ENCODE results near the gene GMDS.

Gene GMDS

GRCh38 chr6:1834646-1835516 lies 410.5 kb downstream of the GMDS start:
- ATAC-seq = no peak
- TF ChIP-seq, protein P1, sequence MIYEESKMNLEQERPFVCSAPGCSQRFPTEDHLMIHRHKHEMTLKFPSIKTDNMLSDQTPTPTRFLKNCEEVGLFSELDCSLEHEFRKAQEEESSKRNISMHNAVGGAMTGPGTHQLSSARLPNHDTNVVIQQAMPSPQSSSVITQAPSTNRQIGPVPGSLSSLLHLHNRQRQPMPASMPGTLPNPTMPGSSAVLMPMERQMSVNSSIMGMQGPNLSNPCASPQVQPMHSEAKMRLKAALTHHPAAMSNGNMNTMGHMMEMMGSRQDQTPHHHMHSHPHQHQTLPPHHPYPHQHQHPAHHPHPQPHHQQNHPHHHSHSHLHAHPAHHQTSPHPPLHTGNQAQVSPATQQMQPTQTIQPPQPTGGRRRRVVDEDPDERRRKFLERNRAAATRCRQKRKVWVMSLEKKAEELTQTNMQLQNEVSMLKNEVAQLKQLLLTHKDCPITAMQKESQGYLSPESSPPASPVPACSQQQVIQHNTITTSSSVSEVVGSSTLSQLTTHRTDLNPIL (CRISPR knock-in tag; IDR thresholded peaks at IDR 0.05; ENCODE audit: low read depth) = no peak
- TF ChIP-seq, protein P2, sequence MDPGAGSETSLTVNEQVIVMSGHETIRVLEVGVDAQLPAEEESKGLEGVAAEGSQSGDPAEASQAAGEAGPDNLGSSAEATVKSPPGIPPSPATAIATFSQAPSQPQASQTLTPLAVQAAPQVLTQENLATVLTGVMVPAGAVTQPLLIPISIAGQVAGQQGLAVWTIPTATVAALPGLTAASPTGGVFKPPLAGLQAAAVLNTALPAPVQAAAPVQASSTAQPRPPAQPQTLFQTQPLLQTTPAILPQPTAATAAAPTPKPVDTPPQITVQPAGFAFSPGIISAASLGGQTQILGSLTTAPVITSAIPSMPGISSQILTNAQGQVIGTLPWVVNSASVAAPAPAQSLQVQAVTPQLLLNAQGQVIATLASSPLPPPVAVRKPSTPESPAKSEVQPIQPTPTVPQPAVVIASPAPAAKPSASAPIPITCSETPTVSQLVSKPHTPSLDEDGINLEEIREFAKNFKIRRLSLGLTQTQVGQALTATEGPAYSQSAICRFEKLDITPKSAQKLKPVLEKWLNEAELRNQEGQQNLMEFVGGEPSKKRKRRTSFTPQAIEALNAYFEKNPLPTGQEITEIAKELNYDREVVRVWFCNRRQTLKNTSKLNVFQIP (CRISPR knock-in tag; IDR thresholded peaks at IDR 0.05; ENCODE audit: borderline replicate concordance, low read depth) = no peak
- TF ChIP-seq ARNTL (CRISPR knock-in tag; IDR thresholded peaks at IDR 0.05; ENCODE audit: borderline replicate concordance, low read depth) (no peak), TCF4 (CRISPR knock-in tag; IDR thresholded peaks at IDR 0.05; ENCODE audit: borderline replicate concordance) (no peak), OSR1 (CRISPR knock-in tag; IDR thresholded peaks at IDR 0.05) (no peak), ZFP3 (CRISPR knock-in tag; IDR thresholded peaks at IDR 0.05) (no peak), ZFP30 (CRISPR knock-in tag; IDR thresholded peaks at IDR 0.05) (no peak), SNAI2 (CRISPR knock-in tag; IDR thresholded peaks at IDR 0.05) (no peak), PPARA (CRISPR knock-in tag; IDR thresholded peaks at IDR 0.05; ENCODE audit: borderline replicate concordance) (no peak), RARB (CRISPR knock-in tag; IDR thresholded peaks at IDR 0.05) (no peak), TOX (CRISPR knock-in tag; IDR thresholded peaks at IDR 0.05; ENCODE audit: borderline replicate concordance) (no peak), ZC3H10 (CRISPR knock-in tag; IDR thresholded peaks at IDR 0.05) (no peak), TSHZ2 (CRISPR knock-in tag; IDR thresholded peaks at IDR 0.05) (no peak), ZNF565 (CRISPR knock-in tag; conservative IDR thresholded peaks at IDR 0.05; ENCODE audit: low read depth) (no peak), CSDC2 (CRISPR knock-in tag; IDR thresholded peaks at IDR 0.05) (no peak), ISL1 (CRISPR knock-in tag; IDR thresholded peaks at IDR 0.05) (no peak), GLIS3 (CRISPR knock-in tag; IDR thresholded peaks at IDR 0.05) (no peak)
- TF ChIP-seq, protein P3, sequence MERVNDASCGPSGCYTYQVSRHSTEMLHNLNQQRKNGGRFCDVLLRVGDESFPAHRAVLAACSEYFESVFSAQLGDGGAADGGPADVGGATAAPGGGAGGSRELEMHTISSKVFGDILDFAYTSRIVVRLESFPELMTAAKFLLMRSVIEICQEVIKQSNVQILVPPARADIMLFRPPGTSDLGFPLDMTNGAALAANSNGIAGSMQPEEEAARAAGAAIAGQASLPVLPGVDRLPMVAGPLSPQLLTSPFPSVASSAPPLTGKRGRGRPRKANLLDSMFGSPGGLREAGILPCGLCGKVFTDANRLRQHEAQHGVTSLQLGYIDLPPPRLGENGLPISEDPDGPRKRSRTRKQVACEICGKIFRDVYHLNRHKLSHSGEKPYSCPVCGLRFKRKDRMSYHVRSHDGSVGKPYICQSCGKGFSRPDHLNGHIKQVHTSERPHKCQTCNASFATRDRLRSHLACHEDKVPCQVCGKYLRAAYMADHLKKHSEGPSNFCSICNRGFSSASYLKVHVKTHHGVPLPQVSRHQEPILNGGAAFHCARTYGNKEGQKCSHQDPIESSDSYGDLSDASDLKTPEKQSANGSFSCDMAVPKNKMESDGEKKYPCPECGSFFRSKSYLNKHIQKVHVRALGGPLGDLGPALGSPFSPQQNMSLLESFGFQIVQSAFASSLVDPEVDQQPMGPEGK (CRISPR knock-in tag; IDR thresholded peaks at IDR 0.05; ENCODE audit: borderline replicate concordance) = no peak
- TF ChIP-seq, protein P4, sequence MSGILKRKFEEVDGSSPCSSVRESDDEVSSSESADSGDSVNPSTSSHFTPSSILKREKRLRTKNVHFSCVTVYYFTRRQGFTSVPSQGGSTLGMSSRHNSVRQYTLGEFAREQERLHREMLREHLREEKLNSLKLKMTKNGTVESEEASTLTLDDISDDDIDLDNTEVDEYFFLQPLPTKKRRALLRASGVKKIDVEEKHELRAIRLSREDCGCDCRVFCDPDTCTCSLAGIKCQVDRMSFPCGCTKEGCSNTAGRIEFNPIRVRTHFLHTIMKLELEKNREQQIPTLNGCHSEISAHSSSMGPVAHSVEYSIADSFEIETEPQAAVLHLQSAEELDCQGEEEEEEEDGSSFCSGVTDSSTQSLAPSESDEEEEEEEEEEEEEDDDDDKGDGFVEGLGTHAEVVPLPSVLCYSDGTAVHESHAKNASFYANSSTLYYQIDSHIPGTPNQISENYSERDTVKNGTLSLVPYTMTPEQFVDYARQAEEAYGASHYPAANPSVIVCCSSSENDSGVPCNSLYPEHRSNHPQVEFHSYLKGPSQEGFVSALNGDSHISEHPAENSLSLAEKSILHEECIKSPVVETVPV (CRISPR knock-in tag; IDR thresholded peaks at IDR 0.05) = no peak

- TF ChIP-seq CSDC2 (CRISPR knock-in tag; IDR thresholded peaks at IDR 0.05) (no peak), ESRRG (CRISPR knock-in tag; IDR thresholded peaks at IDR 0.05) (no peak)
- ATAC-seq = no peak
Observed at GRCh38 chr6:1834207-1834606, 411.2 kb downstream of the GMDS start.

Measured in SK-N-SH treated with all-trans-retinoic acid at 6 μM for 48 hours (cell line).